NCI-H1436 (cell line): Measurements from ENCODE around the gene EIF4B.
"Not testable (repeated sequence)": the region's sequence is repeated elsewhere in the genome, so short reads cannot be mapped to it uniquely, and the experiment has no call there.

Source experiments
- DNase-seq: peaks from one replicate; lab custom pipeline; 2025; lab: John Stamatoyannopoulos, UW

The EIF4B gene, protein sequence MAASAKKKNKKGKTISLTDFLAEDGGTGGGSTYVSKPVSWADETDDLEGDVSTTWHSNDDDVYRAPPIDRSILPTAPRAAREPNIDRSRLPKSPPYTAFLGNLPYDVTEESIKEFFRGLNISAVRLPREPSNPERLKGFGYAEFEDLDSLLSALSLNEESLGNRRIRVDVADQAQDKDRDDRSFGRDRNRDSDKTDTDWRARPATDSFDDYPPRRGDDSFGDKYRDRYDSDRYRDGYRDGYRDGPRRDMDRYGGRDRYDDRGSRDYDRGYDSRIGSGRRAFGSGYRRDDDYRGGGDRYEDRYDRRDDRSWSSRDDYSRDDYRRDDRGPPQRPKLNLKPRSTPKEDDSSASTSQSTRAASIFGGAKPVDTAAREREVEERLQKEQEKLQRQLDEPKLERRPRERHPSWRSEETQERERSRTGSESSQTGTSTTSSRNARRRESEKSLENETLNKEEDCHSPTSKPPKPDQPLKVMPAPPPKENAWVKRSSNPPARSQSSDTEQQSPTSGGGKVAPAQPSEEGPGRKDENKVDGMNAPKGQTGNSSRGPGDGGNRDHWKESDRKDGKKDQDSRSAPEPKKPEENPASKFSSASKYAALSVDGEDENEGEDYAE

DNA sequence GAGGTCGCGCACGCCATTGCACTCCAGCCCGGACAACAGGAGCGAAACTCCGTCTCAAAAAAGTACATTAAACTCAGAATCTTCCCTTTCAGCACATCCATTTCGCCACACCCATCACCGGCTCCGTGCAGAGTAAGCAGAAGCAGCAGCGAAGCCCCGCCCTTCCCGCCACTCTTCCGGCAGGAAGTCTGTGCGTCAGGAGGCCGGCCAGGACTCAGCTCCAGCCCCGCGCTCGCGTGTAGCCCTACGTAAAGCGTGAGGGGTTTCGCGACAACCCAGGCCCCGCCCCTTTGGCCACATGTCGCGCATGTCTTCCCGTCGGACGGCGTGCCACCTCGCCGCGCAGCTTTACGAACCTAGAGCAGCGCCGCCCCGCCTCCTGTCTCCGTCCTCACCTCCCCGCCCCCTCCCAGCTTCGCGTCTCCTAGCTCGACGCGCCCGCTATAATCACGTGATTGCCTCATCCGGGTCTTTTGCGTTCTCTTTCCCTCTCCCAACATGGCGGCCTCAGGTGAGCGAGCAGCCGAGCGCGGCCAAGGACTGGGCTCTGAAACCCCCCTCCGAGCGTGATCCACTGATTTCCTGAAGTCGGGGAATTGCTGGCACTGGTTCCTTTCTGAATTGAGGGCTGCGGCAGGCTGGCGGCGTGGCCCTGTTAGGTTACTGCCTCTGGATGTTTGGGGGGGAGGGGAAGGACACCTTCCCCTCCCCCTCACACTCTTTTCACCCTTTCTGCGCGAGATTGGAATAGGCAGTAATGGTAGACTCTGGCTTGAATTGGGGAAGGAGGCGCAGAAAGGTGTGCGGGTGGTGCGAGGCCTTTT, at the start of gene EIF4B:
Gene EIF4B, plus strand, starts transcription at position 471 of the 824 bp plus-strand sequence. Its CDS starts 28 bp downstream, at position 499.
- peak; percentile 100 for DNase-seq

DNA sequence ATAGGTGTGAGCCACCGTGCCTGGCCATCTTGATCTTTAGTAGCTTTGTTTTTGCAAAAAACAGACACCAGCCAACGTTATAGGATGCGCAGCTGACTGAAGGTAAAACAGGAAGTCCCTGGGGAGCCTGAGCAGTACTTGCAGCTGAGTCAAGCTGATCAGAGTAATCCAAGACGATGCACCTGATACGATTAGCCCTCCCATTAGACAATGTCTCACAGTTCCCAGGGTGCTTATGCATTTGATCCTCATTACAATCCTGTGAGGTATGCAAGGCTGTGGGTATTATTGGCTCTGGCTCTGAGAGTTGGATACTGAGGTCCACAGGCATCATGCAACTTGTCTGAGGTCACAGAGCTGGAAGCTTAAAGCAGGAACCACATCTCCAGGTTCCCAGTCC, 49.3 kb upstream of the EIF4B start:
- DNase-seq, result peak; percentile 70

DNA sequence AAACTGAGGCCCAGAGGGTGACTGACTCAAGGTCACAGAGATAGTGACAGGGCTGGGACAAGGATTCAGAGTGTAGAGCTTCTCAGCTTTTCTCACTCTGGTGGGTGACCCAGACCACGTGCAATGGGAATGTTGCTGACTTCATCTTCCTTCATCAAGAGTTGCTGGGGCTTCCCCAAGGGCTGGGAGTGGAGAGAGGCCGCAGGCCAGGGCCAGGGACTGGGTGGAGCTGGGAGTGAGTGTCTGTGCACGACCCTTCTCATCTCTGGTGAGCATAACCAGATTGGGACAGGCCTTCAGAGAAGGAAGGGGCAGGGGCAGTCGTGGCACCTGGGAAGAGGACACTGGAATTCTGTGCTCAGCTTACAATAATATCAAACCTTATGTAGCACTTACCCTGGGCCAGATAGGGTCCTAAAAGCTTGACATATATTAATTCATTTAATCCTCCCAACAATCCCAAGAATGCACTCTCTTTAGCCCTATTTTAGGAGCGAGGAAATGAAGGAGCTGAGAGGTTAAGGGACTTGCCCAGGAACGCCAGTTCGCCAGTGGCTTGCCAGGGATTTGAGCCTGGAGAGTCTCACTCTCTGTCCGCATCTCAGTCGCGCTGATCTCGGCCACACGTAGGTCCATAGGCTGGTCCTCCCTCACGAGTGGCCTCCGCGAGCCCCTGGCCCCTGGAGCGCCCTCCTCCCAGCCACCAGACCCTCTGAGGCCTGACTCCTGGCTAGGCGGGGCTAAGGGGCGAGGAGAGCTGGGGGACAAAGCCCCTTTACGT, 41.5 kb upstream of the EIF4B start:
- no peak for DNase-seq

DNA sequence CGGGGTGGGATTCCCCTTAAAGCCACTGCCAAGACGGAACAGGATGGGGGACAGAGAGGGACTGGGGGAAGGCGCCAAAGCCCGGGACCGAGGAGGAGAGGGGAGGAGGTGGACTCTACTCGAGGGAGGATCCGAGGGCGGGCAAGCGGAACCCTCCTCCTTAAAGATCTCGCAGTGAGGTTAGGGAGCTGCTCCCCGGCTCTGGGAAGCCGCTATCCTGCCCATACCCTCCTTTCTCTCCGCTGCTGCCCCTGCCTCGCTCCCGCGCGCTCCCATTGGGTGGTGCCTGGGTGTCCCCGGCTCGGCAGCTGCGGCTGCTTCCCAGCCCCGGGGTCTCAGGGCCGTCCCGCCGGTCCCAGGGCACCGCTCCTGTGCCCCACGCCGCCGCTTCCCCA, 40.9 kb upstream of the EIF4B start:
- no peak for DNase-seq

DNA sequence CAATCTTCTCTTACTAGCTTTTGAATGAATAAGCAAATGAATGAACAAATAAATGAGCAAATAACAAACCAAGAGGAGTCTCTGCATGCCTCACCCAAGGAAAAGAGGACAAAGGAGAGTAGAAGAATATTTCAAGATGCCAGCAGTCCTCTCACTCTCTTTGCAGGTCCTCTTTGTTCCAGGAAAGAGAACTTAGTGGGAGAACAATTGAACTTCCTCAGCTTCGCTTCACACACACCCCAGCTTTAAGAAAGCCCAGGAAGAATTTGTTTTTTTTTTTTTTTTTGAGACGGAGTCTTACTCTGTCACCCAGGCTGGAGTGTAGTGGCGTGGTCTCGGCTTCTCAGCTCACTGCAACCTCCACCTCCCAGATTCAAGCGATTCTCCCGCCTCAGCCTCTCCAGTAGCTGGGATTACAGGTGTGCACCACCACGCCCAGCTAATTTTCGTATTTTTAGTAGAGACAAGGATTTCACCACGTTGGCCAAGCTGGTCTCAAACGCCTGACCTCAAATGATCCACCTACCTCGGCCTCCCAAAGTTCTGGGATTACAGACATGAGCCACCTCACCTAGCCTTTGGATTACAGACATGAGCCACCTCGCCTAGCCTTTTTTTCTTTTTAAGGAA, 37.0 kb upstream of the EIF4B start:
- no peak for DNase-seq

DNA sequence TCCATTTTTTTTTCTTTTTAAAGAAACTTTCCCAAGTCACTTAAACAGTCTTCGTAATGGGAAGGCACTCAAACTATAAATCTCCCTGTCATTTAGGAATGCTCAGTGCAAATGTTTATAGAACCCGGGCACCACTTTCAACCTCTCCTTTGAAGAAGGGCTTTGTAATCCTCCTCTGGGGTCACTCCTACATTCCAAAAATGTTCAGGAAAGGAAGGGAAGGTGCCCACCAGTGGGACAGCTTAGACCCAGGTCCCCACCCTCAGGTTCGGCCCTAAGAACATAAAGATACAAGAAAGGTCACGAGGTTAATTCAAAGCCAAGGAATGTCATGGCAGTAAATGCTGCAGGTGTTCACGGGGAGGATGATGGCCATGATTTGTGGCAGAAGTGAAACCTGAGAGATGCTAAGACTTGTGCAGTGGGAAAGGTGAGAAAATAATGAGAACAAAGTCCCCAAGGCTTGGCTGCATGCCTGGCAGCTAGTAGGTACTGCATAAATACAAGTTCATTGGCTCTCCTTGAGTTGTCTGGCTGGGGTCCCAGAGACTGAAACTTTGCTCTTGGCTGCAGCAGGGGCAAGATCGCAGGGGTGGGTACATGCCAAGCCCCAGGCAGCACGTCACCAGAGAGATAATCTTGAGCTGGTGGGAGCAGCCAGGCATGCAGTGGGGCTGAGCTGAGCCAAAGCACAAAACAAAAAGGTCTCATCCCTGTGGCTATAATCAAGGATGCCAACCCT, 36.3 kb upstream of the EIF4B start:
- no peak for DNase-seq

DNA sequence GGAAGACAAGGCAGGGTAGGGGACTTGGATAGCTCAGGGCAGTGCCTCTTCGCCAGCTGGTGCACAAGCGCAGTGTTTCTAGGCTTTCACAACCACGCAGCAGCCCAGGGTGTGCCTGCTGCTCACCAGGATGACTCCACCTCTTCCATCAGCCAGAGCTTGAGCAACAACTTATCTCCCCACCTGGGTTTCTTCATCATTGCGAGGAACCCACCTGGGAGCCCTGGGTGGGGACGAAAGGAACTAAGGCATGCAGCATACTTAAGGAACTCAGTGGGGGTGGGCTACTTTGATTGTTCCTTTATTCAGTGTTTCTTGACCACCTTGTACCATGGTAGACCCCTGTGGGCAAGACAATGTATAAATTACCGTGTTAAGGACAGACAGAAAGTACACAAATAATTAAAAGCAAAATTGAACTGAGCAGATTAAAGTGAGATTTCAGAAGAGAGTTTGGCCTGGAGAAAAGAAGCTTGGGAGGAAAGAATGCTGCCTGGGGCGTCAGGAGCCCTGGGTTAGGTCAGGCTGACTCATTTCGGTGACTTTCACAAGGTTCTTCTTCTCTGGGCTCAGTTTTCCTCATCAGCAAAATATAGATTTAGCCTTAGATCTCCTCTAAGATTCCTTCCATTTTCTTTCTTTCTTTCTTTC, 34.5 kb upstream of the EIF4B start:
- no peak for DNase-seq

DNA sequence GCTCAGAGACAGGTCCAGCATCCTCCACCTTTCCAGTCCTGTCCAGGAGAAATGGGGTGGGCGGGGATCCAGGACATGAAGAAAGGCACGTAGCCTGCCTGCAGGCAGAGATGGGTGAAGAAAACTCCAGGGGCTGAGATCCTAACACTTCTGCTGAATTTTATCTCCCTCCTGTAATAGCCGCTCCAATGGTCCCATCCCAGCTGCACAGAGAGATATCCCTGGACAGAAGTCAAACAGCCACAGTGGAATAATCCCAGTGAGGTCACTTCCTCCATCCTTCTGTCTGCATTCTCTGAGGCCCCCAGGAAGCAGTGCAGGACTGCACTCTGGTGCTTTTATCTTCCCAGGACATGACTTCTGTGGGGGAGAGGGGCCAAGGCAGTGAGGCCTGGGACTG, 31.1 kb upstream of the EIF4B start:
- DNase-seq, result no peak

DNA sequence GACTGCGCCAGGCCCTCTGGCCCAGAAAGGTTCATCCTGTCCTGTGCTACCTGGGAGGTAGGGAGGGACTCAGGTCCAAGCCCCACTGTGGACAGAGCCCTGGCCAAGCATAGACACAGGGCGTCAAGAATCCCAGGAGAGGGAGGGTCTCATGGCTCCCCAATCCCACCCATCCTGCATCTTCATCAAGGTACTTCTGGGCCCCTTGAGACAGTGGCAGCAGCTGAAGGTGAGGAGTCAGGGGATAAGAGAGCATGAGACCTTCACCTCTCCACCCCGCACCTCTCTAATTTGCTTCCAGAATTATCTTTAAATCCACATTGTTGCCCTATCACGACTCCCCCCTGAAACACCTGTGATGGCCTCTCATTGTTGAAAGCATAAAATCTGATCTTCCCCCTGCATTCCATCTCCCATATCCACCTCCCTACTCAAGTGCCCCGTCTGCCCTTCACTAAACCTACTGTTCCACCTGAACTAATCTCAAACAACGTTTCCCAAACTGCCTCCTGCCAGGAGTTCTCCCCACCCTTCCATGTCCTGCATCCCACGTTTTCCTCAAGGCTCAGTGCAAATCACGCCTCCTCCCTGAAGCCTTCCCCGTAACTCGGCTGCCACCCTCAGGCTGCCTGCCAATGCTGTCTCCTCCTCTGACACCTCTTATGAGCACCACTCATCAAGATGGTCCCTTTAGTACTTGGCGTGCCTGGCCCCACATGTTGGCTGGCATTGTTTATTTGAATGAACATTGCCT, 30.3 kb upstream of the EIF4B start:
- peak; percentile 12 for DNase-seq

DNA sequence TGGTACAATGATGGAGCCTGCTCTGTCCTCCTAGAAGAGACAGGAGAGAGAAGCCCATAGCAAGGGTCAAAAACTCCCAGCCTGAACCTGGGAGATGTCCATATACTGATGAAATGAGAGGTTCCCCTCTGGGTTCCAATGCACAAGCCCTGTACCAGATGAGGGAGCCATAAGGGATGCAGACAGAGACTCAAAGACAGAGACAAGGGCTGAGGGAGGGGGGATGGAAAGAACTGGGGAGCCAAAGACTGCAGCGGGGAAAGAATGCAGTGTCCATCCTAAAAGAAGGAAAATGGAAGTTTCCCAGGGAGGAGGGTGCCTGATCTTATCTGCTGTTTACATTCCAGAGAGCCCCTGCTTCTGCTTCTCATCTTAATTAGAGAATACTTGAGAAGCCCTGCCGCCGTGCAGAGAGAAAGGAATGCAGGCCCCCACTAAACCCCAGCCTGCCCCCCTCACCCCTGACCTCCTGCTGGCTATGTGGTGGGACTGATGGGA, 29.6 kb upstream of the EIF4B start:
- no peak for DNase-seq

DNA sequence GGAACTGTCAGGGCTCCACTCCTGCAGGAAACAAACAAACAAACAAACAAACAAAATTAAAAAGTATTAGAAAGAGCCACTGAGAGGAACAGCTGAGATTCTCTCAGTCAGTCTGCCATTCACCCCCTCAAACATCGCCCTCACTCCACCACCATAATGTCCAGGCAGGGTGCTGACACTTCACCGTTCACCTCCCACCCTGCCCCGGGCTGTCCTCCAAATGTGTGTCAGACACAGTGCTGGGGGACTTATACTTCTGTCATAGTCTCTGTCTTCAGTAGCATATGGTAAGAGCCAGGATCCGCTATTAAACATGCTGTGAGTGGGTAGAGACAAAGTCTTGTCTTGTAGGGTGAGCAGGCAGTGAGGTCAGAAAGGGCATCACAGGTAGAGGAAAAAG, 29.1 kb upstream of the EIF4B start:
- no peak for DNase-seq

DNA sequence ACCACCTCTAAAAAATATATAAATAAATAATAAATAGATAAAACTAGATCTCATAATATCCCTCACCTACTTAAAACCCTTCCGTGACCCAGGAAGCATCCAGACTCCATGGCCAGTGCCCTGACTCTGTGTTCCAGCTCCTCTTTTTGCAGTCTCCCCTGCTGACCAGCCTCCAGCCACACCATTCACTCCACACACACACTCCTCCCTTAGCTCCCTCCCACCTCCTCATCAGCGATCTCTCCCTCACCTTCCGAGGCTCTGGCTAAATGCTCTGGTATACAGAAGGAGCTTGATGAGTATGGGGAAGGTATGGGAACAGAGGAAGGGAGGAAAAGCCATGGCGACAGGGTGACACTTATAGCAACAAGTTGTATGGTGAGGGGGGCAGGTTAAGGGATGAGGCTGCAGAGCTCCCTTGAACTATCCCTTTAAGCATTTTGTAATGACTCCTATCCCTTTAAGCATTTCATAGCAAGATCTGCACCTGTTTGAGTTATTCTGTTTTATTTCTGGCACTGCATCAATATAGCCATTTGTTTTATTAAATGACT, 26.1 kb upstream of the EIF4B start:
- DNase-seq, result no peak

DNA sequence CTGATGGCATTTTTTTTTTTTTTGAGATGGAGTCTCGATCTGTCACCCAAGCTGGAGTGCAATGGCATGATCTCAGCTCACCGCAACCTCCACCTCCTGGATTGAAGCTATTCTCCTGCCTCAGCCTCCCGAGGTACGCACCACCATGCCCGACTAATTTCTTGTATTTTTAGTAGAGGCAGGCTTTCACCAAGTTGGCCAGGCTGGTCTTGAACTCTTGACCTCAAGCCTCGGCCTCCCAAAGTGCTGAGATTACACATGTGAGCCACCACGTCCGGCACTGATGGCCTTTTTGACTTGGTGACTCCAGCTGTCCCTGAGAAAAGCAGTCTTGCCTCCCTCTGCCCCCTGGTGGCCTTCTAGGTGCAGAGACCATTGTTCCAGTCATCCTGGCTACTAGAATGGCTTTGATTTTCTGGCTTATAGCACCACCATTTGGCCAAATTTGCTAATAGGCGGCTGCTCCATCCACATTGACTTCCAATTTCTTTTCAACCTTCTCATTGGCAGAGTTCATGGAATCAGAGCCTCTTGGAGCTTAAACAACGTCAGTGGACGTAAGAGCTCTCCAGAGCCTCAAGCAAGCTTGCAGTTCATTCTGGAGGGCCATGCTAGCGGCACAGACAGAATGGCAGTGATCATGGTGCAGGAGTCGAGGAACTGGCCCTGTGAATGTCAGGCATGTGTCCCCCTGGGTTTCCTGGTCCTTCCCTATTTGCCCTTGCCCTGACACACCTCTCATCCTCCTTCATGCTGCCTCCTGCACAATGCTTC, 25.4 kb upstream of the EIF4B start:
- DNase-seq, result peak; percentile 89

DNA sequence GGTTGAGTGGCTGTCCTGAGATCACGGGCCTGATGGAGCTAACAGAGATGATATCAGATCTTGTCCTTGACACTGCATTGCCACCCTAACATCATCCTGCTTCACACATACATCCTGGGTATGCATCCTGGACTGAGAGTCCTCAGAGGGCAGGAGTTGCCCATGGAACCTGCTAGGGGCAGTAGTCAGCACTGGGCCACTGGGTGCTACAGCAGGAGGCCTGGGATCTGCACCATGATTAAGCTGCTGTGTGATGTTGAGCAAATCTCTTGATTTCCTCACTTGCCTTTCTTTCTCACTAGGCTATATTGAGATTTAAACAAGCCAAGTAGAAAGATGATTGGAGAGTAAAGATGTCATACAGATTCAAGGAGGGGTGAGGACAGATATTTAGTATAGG, 22.1 kb upstream of the EIF4B start:
- DNase-seq, result no peak

DNA sequence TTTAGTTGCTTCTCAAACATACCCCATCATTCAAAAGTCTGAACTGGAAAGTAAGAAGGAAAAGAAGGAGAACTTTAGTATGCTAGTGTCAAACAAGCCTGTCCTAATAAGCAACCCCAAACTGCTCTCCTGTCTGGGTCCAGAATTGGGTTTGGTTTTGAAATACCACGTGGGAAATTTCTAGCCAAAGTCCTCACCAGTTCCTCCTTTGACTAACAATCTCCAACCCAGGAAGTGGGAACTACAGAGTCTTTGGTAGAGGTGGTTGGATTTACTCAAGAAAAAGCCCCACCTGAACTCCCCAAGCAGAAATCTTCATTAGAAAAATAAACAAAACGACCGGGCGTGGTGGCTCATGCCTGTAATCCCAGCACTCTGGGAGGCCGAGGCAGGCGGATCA, 17.4 kb upstream of the EIF4B start:
- DNase-seq, result no peak

DNA sequence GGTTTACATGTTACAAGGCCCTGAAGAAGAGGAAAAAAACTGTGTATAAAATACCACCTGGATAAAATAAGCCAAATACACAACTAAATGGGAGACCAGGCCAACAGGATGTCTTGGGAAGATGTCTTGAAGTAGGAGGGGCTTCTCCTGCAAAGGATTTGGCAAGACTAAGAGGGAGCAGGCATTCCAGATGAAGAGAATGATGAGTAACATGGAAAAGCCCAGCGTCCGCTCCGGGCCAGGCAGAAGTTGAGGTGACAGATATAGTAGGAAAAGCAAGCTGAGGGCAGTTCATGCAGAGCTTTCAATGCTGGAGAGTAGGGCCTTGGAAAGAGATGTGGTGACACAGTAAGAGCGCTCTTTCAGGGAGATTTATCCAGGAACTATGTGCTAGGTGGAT, 16.1 kb upstream of the EIF4B start:
- no peak for DNase-seq

DNA sequence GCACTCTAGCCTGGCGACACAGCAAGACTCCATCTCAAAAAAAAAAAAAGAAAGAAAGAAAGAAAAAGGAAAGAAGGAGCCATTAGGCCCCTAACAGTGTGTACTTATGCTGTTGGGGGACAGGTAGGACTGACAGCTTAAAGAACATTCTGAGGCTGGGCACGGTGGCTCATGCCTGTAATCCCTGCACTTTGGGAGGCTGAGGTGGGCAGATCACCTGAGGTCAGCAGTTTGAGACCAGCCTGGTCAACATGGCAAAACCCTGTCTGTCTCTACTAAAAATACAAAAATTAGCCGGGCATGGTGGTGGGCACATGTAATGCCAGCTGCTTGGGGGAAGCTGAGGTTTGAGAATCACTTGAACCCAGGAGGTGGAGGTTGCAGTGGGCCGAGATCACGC, 14.0 kb upstream of the EIF4B start:
- DNase-seq, result not testable (repeated sequence)
